GM18951 (cell line): ENCODE data around the gene TMIE.

Source experiments
- POLR2A ChIP-seq: IDR thresholded peaks from 4 replicates; pipeline ENCODE4 v1.6.1; 2011; ENCODE audit warnings: mild to moderate bottlenecking; ENCODE audit not compliant: insufficient read length, insufficient read depth; ENCODE audit errors: extremely low read depth
- in situ Hi-C: fragments of 300-500 bp; cut with MboI; formaldehyde crosslinking; loops from one replicate; pipeline ENCODE4 v1.12.0; 2022; ENCODE audit warnings: low sequenced_read_pairs, mixed read lengths, inconsistent platforms; ENCODE audit not compliant: unreplicated experiment

TMIE gene

GRCh38 chr3:46701181-46701939 is at the start of gene TMIE:
TMIE (plus strand) TSS chr3:46701392; CDS start chr3:46701488, 96 bp downstream.
- no peak for TF ChIP-seq POLR2A
- in situ Hi-C loops: loop anchor here (25.0 kb wide), 1 partner anchor 636 kb away; no protein-coding TSS in a partner anchor

- no peak for TF ChIP-seq POLR2A
- in situ Hi-C loops: no loop called here
Observed at GRCh38 chr3:46655271-46655670, 45.9 kb upstream of the TMIE start.

GRCh38 chr3:46656778-46657556 is 44.2 kb upstream of the TMIE start:
- in situ Hi-C loops: no loop called here
- no peak for TF ChIP-seq POLR2A

GRCh38 chr3:46659285-46659684 is 41.9 kb upstream of the TMIE start:
- in situ Hi-C loops: no loop called here
- TF ChIP-seq POLR2A: no peak

GRCh38 chr3:46660003-46660402 is 41.2 kb upstream of the TMIE start:
- no peak for TF ChIP-seq POLR2A
- in situ Hi-C loops: no loop called here

- no peak for TF ChIP-seq POLR2A
- in situ Hi-C loops: no loop called here
Observed at GRCh38 chr3:46660543-46661523, 40.4 kb upstream of the TMIE start.

GRCh38 chr3:46661776-46662766 is 39.1 kb upstream of the TMIE start:
- TF ChIP-seq POLR2A: no peak
- in situ Hi-C loops: no loop called here

GRCh38 chr3:46662771-46663551 is 38.2 kb upstream of the TMIE start:
- in situ Hi-C loops: no loop called here
- TF ChIP-seq POLR2A: no peak

GRCh38 chr3:46663591-46664135 is 37.5 kb upstream of the TMIE start:
- no peak for TF ChIP-seq POLR2A
- in situ Hi-C loops: no loop called here

GRCh38 chr3:46664188-46664970 is 36.8 kb upstream of the TMIE start:
- in situ Hi-C loops: no loop called here
- no peak for TF ChIP-seq POLR2A
